NCI-H226 (cell line): ENCODE data around the gene GRHL3.

ENCODE experiments used
- DNase-seq: peaks from one replicate; pipeline ENCODE4 v3.0.0-alpha.2; 2015

GRHL3 gene

DNA sequence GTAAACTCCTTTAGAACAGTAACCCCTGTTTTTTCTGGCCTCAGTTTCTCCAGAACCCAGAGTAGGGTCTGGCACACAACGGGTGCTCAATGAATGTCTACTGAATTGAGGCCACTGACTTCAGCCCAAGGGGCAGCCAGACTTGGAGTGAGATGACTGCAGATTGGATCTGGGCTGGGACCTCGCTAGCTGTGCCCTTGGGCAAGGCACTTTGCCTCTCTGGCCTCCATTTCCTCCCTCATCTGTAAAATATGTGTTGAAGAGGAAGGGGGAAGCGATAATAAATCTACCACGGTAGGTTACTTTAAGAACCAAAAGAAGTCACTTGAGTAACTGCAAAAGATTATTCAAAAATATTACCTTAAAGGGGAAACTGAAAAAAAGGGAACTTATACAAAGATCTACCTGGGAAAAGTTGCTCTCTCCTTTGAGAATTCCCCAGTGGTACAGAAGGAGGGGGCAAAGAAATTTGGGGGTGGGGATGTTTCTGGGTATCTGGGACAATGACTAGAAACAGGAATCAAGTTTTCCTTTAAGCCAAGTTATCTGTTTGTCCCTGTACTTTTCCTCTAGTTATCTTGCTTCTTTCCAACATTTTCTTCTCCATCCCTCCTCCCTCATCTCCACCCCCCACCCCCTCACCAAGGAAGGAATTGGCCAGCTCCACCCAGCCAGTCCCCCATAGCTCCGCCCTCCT lies 394 bp upstream of the GRHL3 start:
- no peak for DNase-seq

DNA sequence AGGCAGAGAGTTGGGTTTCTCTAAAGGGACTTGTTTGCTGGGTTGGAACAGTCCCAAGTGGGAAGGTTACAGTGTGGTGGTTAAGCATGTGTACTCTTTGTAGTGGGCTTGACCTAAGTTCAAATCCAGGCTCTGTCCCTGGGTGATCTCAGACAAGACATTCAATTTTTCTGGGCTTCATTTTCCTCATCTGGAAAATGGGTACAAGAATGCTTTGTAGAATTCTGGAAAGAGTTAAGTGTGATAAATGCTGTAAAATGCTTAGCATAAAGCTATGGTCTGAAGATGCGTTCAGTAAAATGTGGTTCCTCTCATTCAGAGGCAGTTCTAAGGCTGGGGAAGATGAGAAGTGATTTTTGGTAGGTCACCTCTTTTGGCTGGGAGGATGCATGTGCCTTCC lies 805 bp downstream of the GRHL3 start:
- no peak for DNase-seq

DNA sequence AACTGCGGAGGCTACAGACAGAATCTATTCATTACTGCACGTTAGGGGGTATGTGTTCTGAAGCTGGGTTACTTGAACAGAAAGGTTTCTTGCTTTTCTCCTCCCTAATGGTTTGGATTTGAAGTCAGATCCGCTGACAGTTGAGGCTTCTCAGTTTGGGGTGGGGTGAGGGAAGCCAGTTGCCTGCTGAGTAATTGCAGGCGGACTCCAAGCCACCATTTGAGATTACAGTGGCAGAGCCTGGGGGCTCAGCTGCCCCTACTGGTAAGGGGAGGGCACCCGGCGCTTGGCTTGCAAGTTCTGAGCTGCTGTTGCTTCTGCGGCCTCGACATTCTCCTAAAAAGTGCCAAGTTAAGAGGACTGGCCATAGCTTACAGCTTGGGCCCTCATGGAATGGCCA lies 2.0 kb downstream of the GRHL3 start:
- DNase-seq: no peak

DNA sequence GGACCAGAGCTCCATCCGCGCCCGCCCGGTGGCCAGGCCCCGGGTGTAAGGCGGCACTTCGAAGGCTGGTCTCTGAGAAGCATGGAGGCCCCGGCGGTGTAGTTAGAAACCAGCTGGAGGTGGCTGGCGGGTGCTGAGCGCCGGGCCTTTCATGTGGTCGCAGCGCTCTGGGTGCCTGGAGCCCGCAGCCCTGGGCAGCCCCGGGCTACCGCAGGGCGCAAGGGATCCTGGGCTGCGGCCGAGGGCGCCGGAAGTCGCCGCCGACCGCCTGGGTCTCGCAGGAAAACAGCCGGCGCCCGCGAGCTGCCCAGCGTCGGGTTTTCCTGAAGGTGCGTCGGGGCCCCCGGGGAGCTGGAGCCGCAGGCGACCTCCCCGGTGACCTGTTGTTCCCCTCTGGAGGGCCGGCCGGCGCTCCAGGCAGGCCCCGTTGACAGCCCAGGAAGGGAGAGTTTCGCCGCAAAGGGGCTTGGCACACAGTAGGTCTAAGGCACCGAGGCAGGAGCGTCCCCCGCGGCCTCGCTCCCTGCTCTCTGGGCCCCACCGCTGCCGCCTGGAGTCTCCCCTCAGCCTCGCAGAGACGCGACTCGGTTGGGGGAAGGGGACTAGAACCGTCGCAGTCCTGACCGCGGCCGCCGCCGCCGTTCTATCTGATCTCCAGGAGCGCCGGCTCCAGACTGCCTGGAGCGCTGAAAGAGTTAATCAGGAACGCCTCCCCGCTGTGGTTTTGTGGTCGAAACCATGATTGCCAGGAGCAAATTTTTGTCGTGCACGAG lies 2.7 kb downstream of the GRHL3 start:
- DNase-seq: peak; percentile 95

DNA sequence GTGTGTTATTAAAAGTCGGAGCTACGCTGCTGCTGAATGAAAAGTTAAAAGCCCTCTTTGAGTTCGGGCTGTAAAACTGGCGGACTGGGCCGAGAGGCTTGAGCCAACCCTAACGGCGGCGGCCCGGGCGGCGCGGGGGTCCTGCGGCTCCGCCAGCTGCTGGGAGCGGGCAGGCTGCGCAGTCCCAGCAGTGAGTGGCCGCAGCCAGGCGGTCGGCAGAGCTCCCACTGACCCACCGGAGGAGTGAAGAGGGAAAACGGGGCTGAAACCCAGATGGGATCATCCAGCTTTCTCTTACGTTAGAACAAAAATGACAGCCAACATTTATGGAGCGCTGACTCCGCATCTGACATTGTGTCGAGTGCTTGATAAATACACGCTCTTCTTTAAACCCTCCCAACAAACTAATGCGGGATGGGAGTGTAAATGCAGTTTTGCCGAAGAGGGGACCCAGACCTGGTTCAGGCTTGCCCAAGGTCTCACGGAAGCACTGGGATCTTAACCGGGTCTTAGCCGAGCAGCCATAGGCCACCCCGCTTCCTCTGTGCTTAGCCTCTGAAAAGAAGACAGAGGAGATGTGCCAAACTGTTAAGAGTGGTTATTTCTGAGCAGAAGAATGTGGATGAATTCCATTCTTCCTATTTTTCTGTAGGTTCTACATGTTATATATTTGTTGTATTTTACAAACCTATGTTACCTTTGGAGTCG lies 3.5 kb downstream of the GRHL3 start:
- DNase-seq: no peak

DNA sequence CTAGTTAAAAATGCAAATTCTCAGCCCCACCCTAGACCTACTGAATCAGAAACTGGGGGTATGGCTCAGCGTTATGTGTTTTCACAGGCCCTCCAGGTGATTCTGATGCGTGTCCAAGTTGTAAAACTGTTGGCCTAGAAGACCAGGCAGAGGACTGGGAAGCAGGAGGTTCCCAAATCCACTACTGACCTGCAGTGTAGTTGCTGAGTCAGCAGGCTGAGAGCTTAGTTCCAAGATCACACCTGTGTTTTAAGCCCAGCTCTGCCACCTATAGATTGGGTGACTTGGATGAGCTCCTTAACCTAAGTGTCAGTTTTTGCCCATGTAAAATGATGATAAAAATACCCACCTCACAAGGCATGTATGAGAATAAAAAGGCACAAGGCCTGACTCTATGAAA lies 4.1 kb downstream of the GRHL3 start:
- no peak for DNase-seq

DNA sequence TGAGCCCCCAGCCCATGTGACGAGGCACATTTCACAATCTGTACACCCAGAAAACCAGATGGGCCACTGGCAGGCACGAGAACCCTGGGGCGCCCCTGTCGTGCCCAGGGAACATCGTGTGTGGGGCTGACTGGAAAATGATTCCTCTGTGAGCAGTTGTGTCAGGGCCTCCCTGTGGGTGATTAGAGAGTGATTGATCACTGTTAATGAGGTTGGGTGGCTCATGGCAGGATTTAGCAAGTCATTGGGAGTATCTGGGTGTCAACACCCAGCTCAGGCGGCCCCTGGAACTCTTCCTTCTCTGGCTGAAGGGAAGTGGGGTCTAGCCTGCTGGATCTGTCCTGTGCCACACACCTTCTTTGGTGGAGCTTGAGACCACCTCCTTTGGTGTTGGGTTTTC lies 5.7 kb downstream of the GRHL3 start:
- no peak for DNase-seq

DNA sequence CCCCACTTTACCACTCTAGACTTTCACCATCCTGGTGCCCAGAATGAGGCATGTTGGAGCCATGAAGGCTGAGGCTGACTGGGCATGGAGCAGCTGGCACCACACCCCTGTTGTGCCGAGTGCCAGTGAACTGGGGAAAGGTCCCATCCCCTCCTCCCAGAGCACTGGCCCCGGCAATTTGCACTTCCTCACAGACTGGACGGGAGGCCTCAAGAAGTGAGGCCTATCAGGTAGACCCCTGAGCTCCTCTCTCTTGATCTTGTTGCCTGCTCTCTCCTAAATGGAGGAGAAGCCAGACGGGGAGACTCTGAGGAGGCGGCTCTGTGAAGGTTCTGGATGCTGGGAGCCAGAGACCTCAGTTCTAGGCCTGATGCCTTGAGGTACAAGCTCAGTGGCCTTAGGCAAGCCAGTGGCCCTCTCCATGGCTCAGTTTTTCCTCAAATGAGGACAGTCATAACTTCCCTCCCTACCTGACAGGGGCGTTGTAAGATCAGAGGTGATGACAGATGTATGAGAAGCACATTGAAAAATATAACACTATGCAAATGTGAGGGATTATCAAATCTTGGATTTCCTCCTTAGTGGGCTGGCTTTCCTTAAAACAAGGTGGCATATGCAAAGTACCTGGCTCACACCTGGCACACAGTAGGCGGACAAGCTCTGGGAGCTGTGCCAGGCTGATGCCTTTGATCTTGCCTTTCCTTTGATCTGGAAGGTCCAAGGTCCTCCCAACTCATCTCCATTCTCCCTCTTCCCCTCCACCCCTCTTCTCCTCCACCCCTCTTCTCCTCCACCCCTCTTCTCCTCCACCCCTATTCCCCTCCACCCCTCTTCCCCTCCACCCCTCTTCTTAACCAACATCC lies 6.7 kb downstream of the GRHL3 start:
- no peak for DNase-seq

DNA sequence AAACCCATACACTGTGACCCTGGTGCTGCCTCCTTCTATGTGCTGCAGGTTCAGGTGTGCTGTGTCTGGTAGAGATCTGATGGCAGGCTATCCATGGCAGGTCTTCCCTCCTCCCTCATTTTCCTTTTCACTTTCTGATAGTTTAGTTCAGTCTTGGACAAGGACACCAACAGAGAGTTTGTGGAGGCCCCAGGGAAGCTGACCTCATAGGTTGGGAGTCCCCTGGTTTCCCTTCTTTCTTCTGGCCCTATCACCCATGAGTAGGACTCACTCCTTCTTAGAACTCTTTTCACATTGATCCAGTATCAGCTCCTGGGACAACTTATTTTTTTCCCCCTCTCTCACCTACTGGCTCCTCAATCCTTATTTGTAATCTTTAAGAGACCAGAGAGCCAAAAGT lies 8.3 kb downstream of the GRHL3 start:
- DNase-seq: no peak

DNA sequence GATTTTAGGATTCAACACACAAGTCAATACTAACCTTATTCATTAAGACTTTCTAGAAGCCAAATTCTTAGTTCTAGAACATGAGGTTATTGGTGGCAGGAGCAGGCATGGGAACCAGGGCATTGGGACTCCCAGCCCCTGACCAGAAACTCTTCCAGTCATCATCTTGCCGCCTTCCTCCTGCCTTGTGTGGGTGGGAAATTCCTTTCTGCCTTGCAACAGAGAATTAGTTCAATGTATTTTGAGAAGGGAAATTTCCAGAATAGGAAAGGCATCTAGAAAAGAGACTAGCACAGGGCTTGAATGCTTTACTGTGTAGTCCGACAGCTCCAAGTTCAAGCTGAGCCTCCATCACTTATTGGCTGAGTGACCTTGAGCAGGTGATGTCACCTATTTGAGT lies 8.7 kb downstream of the GRHL3 start:
- DNase-seq: no peak

DNA sequence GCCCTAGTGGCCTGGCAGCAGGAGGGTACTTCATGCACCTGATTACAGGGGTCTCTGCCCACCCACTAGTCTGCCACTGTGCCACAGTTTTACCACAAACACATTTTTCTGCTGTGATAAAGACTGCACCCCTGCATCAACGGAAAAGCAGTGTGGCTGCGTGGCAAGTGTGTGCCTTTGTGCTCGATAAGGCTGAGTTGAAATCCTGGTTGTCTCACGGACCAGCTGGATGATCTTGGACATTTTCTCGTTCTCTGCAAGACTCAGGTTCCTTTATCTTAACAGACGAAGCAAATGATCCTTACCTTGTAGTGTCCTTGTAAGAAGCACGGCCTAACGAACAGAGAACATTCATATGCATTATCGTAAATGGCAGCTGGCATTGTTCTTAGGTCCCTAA lies 10.2 kb downstream of the GRHL3 start:
- DNase-seq: no peak

DNA sequence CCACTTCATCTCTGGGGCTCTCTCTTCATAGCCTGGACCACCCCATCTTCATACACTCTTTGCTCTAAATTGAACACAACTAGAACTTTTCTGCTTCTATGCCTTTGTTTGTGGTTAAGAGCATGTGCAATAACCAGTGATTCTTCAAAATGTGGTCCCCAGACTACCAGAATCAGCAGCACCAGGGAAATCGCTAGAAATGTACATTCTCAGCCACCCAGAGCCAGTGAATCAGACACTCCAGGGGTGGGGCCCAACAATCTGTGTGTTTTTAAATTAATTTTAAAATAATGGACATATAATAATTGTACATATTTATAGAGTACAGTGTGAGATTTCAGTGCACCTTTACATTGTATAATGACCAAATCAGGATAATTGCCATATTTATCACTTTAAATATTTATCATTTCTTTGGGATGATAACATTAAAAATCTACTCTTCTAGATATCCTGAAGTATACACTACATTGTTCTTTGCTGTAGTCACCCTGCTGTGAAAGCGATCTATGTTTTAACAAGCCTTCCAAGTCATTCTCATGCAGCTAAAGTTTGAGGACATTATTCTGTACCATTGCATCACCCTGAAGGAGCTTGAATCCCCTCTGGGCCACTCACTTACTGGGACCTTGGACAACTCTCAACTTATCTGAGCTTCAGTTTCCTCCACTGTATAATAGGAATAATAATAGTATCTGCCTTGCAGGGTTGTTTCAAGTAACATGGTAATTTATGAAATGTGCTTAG lies 10.8 kb downstream of the GRHL3 start:
- no peak for DNase-seq

DNA sequence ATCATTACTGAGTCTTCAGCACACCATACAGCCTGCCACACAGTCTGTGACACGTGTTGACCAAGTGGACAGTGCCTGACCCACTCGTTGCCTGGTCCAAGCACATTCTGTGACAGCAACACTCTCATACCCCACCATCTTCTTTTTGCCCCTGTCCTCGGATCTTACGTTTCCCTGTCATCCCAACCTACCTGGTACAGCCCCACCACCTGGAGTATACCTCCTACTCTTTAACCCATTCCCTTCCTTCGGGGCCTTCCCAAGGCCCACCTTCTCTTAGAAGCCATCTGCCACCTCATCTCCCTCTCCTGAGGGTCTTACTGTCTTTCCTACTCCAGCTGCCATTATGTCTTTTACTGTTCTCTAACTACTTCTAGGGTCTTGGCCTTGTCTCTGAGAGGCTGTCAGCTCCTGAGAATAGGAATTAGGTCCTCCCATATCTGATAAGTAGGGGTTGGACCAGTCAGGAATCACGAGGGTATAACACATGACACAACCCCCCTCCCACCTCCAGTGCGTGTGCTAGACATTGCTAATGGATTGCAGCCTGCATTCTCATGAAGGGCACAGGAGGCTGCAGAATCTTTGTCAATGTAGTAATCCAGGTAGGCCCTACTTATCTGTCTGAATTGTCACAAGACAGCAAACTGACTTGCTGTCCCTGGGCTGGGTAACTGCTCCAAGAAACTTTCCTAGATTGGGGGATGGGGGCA lies 13.0 kb downstream of the GRHL3 start:
- no peak for DNase-seq

DNA sequence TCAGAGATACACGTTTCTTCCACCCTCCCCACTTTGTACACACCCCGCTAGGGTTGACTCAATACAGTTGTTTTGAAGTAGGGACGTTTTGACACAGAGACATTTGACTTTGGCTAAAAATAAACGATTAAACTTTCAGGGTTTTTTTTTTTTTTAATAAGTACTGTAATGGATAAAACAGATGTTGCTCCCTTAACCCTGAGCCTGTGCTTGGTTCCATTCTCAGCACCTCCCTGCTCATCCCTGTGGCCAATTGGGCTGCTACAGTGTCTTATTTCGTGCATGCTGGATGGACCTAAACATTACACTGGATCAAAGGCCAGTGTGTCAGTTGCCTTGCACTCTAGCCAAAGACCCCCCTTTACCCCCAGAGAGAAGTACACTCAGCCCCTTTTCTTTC lies 16.9 kb downstream of the GRHL3 start:
- no peak for DNase-seq

DNA sequence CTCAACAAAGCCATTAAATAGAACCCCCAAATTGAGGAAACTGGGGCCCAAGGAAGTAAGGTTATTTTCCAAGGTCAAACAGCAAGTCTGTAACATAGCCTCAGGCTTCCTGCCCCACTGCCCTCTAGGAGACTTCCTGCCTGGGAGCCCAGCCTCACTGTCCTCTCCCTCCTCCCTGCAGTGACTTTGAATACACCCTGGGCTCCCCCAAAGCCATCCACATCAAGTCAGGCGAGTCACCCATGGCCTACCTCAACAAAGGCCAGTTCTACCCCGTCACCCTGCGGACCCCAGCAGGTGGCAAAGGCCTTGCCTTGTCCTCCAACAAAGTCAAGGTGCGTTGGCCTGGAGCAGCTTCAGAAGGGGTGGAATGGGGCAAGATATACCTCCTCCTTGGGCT lies 18.3 kb downstream of the GRHL3 start:
- no peak for DNase-seq

DNA sequence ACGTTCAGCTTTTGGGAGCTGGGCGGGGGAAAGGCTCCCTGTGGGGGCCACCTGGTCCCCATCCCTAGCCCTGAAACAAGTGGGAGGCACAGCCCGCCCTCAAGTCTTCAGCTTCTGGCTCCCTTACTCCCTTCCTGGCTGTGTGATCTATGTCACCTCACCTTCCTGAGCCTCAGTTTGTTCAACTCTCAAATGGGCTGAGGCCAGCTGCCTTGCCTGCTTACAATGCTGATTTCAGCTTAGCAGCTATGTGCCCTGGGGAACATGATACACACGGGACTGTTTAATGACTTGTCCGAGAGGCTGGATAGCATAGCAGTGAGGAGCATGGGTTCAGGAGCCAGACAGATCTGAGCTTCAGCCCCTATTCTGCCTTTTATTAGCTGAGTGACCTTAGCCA lies 19.3 kb downstream of the GRHL3 start:
- no peak for DNase-seq

DNA sequence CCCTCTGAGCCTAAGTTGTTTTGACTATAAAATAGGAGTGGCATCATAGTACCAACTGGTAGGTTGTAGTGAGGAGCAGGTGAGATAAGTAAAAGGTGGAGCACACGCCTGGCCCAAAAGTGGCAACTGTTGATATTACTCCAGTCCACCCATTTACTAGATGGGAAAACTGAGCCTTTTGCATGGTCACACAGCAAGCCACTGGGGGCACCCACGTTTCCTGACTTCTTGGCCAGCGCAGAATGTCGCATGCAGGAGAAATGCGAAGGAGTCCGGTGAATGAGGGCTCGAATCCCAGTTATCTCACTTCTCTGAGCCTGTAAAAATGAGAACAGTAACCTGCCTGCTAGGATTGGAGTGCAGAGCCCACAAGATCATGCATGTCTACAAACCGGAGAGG lies 20.8 kb downstream of the GRHL3 start:
- DNase-seq: no peak

DNA sequence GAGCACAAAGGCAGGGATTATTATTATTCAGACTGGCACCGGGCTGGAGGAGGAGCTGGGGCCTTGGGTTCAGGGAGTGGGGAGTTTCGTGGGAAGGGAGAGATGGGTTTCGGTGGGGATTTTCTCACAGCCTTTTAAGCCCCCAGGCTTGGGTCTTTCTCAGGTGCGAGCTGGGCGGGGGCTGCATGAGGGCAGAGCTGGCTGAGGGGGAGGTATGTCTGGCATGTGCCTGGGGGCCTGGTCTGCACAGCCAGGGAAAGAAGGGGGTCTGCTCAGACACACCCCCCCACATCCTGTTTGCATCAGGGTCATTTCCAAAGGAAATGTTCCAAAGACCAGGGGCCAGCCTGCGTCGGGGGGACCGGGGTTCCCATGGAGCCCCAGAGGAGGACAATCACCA lies 21.6 kb downstream of the GRHL3 start:
- DNase-seq: no peak

DNA sequence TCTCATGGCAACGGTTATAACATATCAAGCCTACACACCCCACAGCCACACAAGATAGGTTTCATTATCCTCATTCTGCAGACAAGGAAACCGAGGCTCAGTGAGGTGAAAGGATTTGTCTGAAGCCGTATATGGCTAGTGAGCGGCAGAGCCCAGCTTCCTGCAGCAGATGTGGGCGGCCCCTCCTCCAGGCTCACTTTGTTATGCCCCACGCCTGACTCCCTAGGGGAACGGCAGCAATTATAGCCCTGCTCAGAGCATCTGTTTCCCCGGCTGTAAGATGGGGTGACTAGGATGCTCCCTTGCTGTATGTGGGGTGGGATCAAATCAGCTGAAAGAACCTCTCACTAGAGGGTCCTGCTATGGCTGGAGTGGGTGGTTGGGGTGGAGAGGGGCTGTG lies 22.1 kb downstream of the GRHL3 start:
- no peak for DNase-seq

DNA sequence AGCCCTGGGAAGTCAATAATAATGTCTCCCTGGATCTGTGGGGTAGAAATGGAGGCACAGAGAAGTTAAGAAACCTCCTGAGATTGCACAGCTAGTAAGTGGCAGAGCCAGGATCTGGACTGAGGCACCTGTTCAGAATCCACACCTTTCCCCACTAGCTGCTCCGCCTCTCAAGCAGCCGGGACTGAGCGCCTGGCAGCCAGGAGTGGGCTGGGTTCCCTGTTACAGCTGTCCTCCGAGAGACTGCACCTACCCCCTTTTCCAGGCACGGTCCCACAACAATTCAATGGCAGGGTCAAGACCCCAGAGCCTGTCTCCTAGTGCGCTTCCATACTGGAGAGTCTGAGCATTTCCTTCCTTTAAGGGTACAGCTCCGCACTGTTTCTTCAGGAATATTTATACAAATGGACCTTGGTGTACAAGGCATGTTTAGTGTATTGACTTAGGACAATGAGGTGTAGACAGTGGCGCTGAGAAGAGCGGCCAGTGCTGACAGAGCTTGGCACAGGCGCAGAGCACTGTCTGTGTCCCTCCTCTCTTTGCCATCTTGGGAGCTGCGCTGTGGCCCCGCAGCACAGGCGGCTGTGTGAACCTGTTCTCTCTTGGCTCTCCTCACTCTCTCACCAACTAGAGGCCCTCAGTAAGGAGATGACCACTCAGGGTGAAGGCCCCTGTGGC lies 24.4 kb downstream of the GRHL3 start:
- DNase-seq: no peak

DNA sequence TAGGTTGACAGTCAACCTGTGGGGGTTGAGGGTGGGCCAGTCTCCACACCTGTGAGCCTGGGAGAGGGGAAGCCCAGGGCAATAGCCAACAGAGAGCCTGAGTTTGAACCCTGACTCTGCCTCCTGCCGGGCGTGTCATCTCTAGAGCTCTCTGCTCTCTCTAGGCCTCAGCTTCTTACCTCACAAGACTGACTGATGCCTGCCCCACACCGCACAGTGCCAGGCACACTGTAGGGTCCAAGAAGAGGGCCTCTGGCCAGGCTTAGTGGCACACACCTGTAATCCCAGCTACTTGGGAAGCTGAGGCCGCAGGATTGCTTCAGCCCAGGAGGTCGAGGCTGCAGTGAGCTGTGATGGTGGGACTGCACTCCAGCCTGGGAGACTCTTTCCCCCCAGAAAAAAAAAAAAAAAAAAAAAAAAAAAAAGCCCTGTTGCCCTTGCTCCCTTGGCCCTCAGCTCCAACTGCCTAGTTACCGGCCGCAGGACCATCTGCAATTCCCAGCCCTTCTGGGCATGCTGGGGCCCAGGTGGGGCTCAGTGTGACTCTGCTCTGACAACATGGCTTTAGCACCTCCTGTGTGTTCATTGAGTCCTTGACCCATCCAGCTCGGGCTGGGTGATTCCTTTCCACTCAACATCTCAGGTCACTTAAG lies 25.1 kb downstream of the GRHL3 start:
- DNase-seq: no peak
